ENCODE measurements around the gene FOXC2. TPM values are rescaled to one million over a fixed set of nuclear protein-coding genes. Genes with fewer than 3 reads are reported as not detected.

FOXC2 gene
- total RNA-seq, 1 donor from 2014 or later, result 57.2 TPM

- peak; percentile 75 to 96 for DNase-seq (ENCODE audit: low spot score in 2 of 2)
- H3K4me3 ChIP-seq, result peak overlapping the region; percentile 57 to 79
- H3K27me3 ChIP-seq, result no peaks in the 10 kb centered on the region
- H3K36me3 ChIP-seq, result peaks cover 0 to 18% of the 10 kb centered on the region in 2 donors
- intact Hi-C loops (cut with DNase I), result loop anchor here (2.0 to 5.0 kb wide), 3 partner anchors 89 to 256 kb away; no protein-coding TSS in a partner anchor
- peak overlapping the region; percentile 91 to 99 for H3K27ac ChIP-seq
- no peaks in the 10 kb centered on the region for H3K9me3 ChIP-seq
- TF ChIP-seq, protein P1, sequence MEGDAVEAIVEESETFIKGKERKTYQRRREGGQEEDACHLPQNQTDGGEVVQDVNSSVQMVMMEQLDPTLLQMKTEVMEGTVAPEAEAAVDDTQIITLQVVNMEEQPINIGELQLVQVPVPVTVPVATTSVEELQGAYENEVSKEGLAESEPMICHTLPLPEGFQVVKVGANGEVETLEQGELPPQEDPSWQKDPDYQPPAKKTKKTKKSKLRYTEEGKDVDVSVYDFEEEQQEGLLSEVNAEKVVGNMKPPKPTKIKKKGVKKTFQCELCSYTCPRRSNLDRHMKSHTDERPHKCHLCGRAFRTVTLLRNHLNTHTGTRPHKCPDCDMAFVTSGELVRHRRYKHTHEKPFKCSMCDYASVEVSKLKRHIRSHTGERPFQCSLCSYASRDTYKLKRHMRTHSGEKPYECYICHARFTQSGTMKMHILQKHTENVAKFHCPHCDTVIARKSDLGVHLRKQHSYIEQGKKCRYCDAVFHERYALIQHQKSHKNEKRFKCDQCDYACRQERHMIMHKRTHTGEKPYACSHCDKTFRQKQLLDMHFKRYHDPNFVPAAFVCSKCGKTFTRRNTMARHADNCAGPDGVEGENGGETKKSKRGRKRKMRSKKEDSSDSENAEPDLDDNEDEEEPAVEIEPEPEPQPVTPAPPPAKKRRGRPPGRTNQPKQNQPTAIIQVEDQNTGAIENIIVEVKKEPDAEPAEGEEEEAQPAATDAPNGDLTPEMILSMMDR (IDR thresholded peaks at IDR 0.05), result peak; percentile 68 to 75 (median 70)
- H3K4me1 ChIP-seq, result peaks cover 7 to 53% of the 10 kb centered on the region in 2 donors
These were observed 9.3 kb downstream of the FOXC2 start for GRCh38 chr16:86575754-86576557.

GRCh38 chr16:86576591-86577313, 10.1 kb downstream of the FOXC2 start:
- H3K9me3 ChIP-seq, result no peaks in the 10 kb centered on the region
- peak overlapping the region; percentile 57 to 79 for H3K4me3 ChIP-seq
- intact Hi-C loops (cut with DNase I), result loop anchor here (2.0 to 5.0 kb wide), 2 partner anchors 104 to 256 kb away; no protein-coding TSS in a partner anchor
- peaks cover 0 to 10% of the 10 kb centered on the region in 2 donors for H3K36me3 ChIP-seq
- DNase-seq (ENCODE audit: low spot score in 2 of 2), result peak in 1 of 2 donors; percentile 72
- H3K27me3 ChIP-seq, result no peaks in the 10 kb centered on the region
- peaks cover 7 to 53% of the 10 kb centered on the region in 2 donors for H3K4me1 ChIP-seq
- TF ChIP-seq, protein P1 (IDR thresholded peaks at IDR 0.05), result no peak
- H3K27ac ChIP-seq, result peak overlapping the region; percentile 91 to 99

- peaks cover 0 to 8% of the 10 kb centered on the region in 2 donors for H3K36me3 ChIP-seq
- H3K4me1 ChIP-seq, result peaks cover 7 to 56% of the 10 kb centered on the region in 2 donors
- intact Hi-C loops (cut with DNase I), result loop anchor here (2.0 to 5.0 kb wide), 2 partner anchors 103 to 255 kb away; no protein-coding TSS in a partner anchor
- H3K4me3 ChIP-seq, result peak overlapping the region; percentile 57 to 79
- DNase-seq (ENCODE audit: low spot score in 2 of 2), result peak in 1 of 2 donors; percentile 74
- TF ChIP-seq, protein P1 (IDR thresholded peaks at IDR 0.05), result no peak
- H3K27me3 ChIP-seq, result no peaks in the 10 kb centered on the region
- H3K9me3 ChIP-seq, result no peaks in the 10 kb centered on the region
- peak overlapping the region; percentile 91 to 99 for H3K27ac ChIP-seq
These were observed 10.8 kb downstream of the FOXC2 start for GRCh38 chr16:86577314-86577971.

GRCh38 chr16:86578061-86578599, 11.5 kb downstream of the FOXC2 start, which contains the start of gene FOXL1:
TSS of gene FOXL1 (plus strand) at chr16:86578549. CDS start at chr16:86578724, 175 bp downstream.
- peak within 1 kb of the TSS; percentile 57 to 79 for H3K4me3 ChIP-seq
- TF ChIP-seq, protein P1 (IDR thresholded peaks at IDR 0.05), result no peak
- no peak for DNase-seq (ENCODE audit: low spot score in 2 of 2)
- no peaks in the 10 kb centered on the region for H3K9me3 ChIP-seq
- intact Hi-C loops (cut with DNase I), result loop anchor here (2.0 to 5.0 kb wide), 2 partner anchors 13 to 254 kb away; no protein-coding TSS in a partner anchor
- peak within 1 kb of the TSS; percentile 91 to 99 for H3K27ac ChIP-seq
- H3K27me3 ChIP-seq, result no peaks in the 10 kb centered on the region
- H3K36me3 ChIP-seq, result peaks cover 0 to 8% of the 10 kb centered on the region in 2 donors
- H3K4me1 ChIP-seq, result peaks cover 7 to 54% of the 10 kb centered on the region in 2 donors

All from ascending aorta (tissue), 2 donors.